Measurements from ENCODE around the gene STPG3.

The STPG3 gene

GRCh38 chr9:137222190-137223077 is 28.7 kb upstream of the STPG3 start, which contains the start of gene RNF208:
Gene RNF208 (minus strand): TSS chr9:137222240. CDS start chr9:137221212, 1,028 bp downstream.
- DNase-seq = no peak

GRCh38 chr9:137223078-137223970 is 27.8 kb upstream of the STPG3 start:
- peak; percentile 82 for DNase-seq

GRCh38 chr9:137224830-137225694 is 26.0 kb upstream of the STPG3 start, which contains the start of gene CYSRT1:
Gene CYSRT1 (plus strand): TSS chr9:137225174. CDS start chr9:137225622, 448 bp downstream.
- DNase-seq = no peak

GRCh38 chr9:137225699-137226331 is 25.3 kb upstream of the STPG3 start:
- DNase-seq = no peak

DNA sequence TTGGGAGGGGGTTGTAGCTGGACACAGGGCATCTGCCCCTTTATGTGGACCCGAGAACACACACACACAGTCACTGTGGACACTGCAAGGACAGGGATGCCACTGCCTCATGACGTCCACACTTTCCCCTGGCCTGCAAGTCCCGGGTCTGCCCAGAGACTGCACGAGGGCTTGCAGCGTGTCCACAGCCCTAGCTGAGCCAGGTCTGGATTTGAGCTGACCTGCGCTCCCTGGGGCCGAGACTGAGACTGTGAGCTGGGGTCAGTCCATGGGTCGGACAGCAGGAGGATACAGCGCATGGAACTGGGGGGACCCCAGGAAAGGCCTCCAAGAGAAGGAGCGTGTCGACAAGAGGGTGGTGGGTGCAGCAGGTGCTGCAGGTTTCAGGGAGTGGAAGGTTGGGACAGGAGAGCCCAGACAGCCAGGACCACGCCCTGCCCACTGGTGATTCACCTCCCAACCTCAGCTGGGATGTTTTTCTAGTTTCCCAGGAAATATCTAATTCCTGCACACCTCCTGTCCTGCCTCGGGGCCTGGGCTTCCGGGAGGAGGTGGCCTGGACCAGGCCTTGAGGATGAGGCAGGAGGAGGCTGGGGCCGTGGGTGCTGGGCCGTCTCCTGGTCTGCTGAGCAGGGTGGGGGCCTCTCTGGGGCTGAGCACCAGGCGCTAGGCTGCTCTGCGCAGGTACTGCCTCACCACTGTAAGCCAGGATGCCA is 24.6 kb upstream of the STPG3 start:
- no peak for DNase-seq

- DNase-seq = peak; percentile 42
These were observed 23.8 kb upstream of the STPG3 start, which contains the start of gene RNF224 for GRCh38 chr9:137227054-137227852. Gene RNF224 (plus strand): TSS chr9:137227502. CDS start chr9:137228336, 834 bp downstream.

DNA sequence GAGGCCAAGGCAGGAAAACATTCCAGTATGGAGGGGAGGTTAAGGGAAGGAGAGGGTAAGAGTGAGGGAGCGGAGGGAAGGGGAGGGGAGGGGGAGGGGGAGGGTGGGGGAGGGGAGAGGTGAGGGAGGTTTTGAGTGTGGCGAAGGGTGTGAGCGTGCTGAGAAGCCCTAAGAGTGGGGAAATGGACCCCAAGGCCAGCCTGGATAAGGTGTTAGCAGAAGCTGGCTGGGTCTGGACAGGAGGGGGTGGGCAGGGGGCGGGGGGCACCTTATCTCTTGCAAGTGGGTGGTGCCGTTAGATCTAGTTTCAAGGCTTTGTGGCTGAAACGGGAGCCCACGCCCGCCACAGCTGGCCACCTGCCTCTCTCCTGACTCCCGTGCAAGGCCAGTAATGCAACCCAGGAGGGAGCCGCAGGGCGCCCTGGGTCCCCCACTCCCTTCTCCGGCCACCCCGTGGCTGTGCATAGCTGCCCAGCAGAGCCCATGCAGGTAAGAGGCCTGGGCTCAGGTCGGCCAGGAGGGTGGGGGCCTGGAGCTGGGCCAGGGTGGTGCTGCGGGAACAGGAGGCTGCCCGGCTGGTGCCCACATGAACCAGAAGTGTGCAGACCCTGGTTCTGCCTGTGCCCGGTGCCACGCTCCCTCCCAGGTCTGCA is 23.1 kb upstream of the STPG3 start:
- no peak for DNase-seq

DNA sequence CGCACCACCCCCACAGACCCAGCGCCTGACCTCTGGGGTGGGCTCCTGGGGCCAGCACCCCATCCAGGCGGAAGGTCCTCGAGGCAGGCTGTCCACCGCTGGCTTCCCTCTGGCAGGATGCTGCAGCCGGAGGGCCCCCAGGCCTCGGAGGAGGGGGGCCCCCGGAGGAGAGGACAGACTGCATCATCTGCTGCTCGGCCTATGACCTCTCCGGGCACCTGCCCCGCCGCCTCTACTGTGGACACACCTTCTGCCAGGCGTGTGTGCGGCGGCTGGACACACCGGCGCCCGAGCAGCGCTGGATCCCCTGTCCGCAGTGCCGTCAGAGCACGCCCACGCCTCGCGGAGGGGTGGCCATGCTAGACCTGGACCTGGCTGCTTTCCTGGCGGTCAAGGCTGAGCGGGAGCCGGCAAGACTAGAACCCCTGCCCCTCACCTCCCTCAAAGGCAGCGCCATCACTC is 22.5 kb upstream of the STPG3 start:
- no peak for DNase-seq

GRCh38 chr9:137228968-137229896 is 21.9 kb upstream of the STPG3 start:
- no peak for DNase-seq

DNA sequence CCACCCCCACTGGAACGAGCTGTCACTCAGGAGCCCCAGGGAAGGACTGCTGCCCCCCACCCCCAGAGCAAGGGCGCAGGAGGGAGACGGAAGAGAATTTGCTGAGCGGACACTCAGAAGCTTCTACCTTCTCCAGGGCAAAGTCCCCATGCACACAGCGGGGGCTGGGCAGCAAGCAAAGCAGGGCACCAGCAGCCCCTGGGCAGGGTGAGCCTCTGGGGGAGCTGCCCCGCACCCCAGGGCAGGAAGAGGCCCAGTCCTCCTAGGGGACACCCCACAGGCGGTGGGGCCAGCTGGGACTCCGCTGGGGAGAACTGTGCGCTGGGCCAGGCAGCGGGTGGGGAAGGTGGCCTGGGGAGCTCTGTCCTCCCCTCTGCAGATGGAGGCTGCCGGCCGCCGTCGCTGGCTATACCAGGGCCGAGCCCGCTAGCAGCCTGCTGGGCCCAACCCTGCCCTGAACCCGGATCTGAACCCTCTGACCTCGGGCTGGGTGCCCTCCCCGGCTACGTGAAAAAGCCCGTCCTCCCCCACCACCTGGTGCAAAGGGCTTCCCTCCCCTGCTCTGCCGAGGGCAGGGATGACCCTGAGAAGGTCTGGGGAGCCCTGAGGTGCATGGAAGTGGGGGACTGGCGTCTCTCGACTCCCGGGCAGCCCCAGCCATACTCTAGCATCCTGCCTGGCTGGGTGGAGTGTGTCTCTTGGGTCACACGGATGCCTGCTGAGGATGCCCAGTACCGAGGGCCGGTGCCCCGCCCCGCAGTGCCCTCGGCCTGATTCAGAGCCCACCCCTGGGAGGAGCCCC is 21.0 kb upstream of the STPG3 start:
- DNase-seq = no peak

DNA sequence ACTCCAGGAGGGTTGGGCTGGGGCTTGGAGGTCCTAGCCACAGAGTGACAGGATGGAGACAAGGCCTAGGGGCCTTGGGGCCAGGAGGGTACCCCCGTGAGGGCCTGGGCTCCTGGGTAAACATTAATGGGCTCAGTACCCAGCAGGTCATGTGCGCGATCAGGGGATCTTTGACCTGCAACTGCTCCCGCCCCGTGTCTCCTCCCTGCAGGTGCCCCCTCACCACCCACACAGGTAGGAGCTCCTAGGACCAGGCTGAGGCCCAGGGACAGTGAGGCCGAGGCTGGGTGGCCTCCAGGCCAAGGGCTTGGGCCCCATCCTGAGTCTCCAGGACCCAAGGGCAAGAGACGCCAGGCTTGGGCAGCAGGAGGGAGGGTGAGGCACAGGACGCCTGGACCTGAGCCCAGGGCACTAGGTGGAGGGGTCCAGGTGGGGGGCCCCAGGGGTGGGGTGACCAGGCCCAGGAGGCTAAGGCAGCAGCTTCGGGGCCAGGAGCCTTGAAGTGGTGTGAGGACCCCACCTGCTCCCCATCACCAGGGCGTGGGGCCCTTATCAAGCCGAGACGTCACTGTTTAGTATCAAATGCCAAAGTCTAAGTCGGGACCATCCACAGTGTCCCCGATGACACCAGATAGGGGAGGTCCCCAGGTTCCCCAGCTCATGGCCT is 20.2 kb upstream of the STPG3 start, which contains the start of gene SLC34A3:
Gene SLC34A3 (plus strand): TSS at position 197 of the 667 bp plus-strand sequence. CDS start 802 bp downstream, outside the sequence.
- DNase-seq = no peak

GRCh38 chr9:137231372-137232039 is 19.6 kb upstream of the STPG3 start:
- no peak for DNase-seq

DNA sequence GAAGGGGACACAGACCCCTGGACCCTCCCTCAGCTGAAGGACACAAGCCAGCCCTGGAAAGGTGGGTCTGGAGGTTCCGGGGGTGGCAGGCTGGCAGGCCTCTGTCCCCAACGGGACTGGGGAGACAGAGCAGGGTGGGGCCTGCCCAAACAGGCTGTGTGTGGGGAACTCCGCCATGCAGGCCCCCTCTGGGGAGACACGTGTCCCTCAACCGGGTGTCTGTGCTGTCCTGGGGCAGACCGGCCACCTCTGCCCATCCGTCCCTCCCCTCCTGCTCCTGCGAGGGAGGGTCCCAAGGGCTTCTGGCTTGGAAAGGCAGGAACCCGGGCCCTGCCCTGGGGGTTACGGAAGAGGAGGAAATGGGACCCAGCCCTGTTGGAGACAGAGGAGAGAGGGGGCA is 19.0 kb upstream of the STPG3 start:
- no peak for DNase-seq

DNA sequence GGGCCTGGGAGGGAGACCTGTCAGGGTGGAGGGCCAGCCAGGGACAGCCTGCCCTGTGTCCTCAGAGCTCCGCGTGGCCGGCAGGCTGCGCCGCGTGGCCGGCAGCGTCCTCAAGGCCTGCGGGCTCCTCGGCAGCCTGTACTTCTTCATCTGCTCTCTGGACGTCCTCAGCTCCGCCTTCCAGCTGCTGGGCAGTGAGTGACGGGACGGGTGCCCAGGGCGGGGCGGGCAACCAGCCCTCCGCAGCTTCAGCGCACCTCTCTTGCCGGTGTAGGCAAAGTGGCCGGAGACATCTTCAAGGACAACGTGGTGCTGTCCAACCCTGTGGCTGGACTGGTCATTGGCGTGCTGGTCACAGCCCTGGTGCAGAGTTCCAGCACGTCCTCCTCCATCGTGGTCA is 18.6 kb upstream of the STPG3 start:
- no peak for DNase-seq

GRCh38 chr9:137233143-137233980 is 17.7 kb upstream of the STPG3 start:
- no peak for DNase-seq

All from NCI-H510A (cell line).